Measurements from ENCODE around the gene STK10.

GRCh38 chr5:172216345-172216744, 28.3 kb upstream of the STK10 start:
- TF ChIP-seq SMC3 (IDR thresholded peaks at IDR 0.05) (no peak), ESRRA (IDR thresholded peaks at IDR 0.05; ENCODE audit: borderline replicate concordance, low read length) (no peak), ZC3H11A (IDR thresholded peaks at IDR 0.05) (no peak)
